MCF 10A (cell line): ENCODE measurements around the gene TPK1. TPM values are rescaled to one million over a fixed set of nuclear protein-coding genes. Genes with fewer than 3 reads are reported as not detected.

Source experiments
- BruUV-seq: library from RNA; stranded (reverse); fragments of 400-500 nt; replicated peaks from 2 replicates; lab custom pipeline; 2021; lab: Mats Ljungman, UMichigan
- CTCF ChIA-PET: fragments of 300-600 bp; sonication (Branson Sonifier 250); formaldehyde crosslinking; extraction: SDS; loops from one replicate; lab custom pipeline; 2021; ENCODE audit warnings: antibody characterized with exemption, inconsistent platforms; lab: Yijun Ruan, JAX
- POLR2A ChIA-PET: fragments of 300-600, 350-650 bp; sonication (Branson Sonifier 250); formaldehyde crosslinking; extraction: SDS; loops from one replicate; lab custom pipeline; 2020; ENCODE audit warnings: antibody characterized with exemption, inconsistent platforms; lab: Yijun Ruan, JAX
- DNase-seq: peaks from one replicate; pipeline ENCODE4 v3.0.0-alpha.2; 2018; ENCODE audit not compliant: unreplicated experiment
- H3K27ac Mint-ChIP-seq: one replicate; pipeline ENCODE4 v1.8.0; 2022; ENCODE audit warnings: mild to moderate bottlenecking, low read depth, mixed read lengths; ENCODE audit not compliant: unreplicated experiment
- H3K27me3 Mint-ChIP-seq: one replicate; pipeline ENCODE4 v1.8.0; 2022; ENCODE audit warnings: mixed read lengths; ENCODE audit not compliant: insufficient read depth, unreplicated experiment
- H3K36me3 Mint-ChIP-seq: one replicate; pipeline ENCODE4 v1.8.0; 2022; ENCODE audit warnings: mild to moderate bottlenecking, moderate library complexity, mixed read lengths; ENCODE audit not compliant: insufficient read depth, unreplicated experiment
- H3K4me1 Mint-ChIP-seq: one replicate; pipeline ENCODE4 v1.8.0; 2022; ENCODE audit warnings: mixed read lengths; ENCODE audit not compliant: insufficient read depth, unreplicated experiment
- H3K4me3 Mint-ChIP-seq: one replicate; pipeline ENCODE4 v1.8.0; 2022; ENCODE audit warnings: mild to moderate bottlenecking, moderate library complexity, mixed read lengths; ENCODE audit not compliant: unreplicated experiment
- H3K9me3 Mint-ChIP-seq: one replicate; pipeline ENCODE4 v1.8.0; 2022; ENCODE audit warnings: mixed read lengths; ENCODE audit not compliant: unreplicated experiment
- CTCF ChIP-seq: fragments of 200-600 bp; IDR thresholded peaks from one replicate; pipeline ENCODE4 v1.8.0; 2022; ENCODE audit warnings: antibody characterized with exemption, mild to moderate bottlenecking; ENCODE audit not compliant: unreplicated experiment
- intact Hi-C: fragments of 100-400 bp; cut with micrococcal nuclease; formaldehyde crosslinking; loops from 2 replicates; pipeline ENCODE4 v1.14.1; 2022
- total RNA-seq: library from RNA; stranded (reverse); gene quantifications from 2 replicates; pipeline ENCODE4 v1.2.3, GENCODE V29; 2022

The TPK1 gene
- total RNA-seq, 1 experiment from 2014 or later = 8.8 TPM

GRCh38 chr7:144827621-144828020 lies 8.2 kb downstream of the TPK1 start:
- peak; percentile 38 for DNase-seq
- H3K4me3 Mint-ChIP-seq = no peak overlapping the region
- POLR2A ChIA-PET = interaction anchor here (2.8 kb wide), 1 partner anchor 8 kb away, joined by 11 read pairs; the partner anchor contains the start of gene TPK1
- H3K36me3 Mint-ChIP-seq = no peaks in the 10 kb centered on the region
- peaks cover 8% of the 10 kb centered on the region for H3K9me3 Mint-ChIP-seq
- H3K27me3 Mint-ChIP-seq = no peaks in the 10 kb centered on the region
- peaks cover 11% of the 10 kb centered on the region for H3K4me1 Mint-ChIP-seq
- CTCF ChIA-PET = interaction anchor here (0.5 to 0.9 kb wide), 2 partner anchors 40 to 88 kb away, joined by 3 to 4 read pairs; no protein-coding TSS in a partner anchor
- TF ChIP-seq CTCF = no peak
- no peak overlapping the region for H3K27ac Mint-ChIP-seq
- no TSS peak for BruUV-seq
- intact Hi-C loops = no loop called here

DNA sequence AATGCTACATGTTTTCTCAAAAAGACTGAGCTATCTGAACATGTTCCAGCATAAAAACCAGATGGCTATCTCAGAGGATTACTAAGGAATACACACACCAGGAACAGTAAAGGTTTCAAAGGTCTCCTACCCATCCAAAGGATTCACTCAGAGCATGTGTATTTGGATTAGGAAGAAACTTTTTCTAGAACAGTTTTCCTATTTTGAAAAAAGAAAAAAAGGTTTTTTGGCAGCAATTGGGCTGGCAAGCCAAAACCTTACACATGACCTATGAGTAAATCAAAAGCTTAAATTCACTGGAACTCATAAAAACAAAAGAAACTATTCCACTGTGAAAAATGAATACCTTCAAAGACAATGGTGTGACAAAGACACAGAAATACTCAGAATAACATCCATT lies 9.6 kb downstream of the TPK1 start:
- no peak for DNase-seq
- BruUV-seq = no TSS peak
- Mint-ChIP-seq H3K27me3 (no peaks in the 10 kb centered on the region), H3K27ac (no peak overlapping the region), H3K4me1 (peaks cover 11% of the 10 kb centered on the region), H3K4me3 (no peak overlapping the region), H3K36me3 (no peaks in the 10 kb centered on the region), H3K9me3 (peaks cover 8% of the 10 kb centered on the region)
- POLR2A ChIA-PET = interaction anchor here (0.6 to 2.8 kb wide), 3 partner anchors 9 to 21 kb away, joined by 3 to 11 read pairs (median 3); partner anchors contain the start of gene TPK1
- TF ChIP-seq CTCF = no peak
- CTCF ChIA-PET = no interaction called here
- intact Hi-C loops = no loop called here

DNA sequence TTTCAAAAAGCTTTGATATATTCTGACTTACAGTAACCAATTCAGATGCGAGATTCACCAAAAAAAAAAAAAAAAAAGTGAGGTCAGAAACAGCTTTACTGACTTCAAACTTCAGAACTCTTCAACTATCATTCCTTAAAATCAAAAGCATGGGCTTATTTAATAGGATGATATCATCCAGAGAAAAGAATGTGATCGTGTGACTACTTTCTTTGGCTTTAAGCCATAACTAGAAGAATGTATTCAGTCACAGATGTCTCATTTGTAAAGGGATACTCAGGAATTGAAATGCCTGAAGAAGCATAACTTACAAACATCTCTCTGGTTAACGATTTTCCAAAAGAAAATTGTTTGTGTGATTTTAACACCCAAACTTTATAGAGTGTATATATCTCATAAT lies 11.5 kb downstream of the TPK1 start:
- no TSS peak for BruUV-seq
- H3K27ac Mint-ChIP-seq = peak overlapping the region; percentile 35
- intact Hi-C loops = no loop called here
- H3K9me3 Mint-ChIP-seq = no peaks in the 10 kb centered on the region
- H3K27me3 Mint-ChIP-seq = no peaks in the 10 kb centered on the region
- DNase-seq = peak; percentile 60
- ChIA-PET CTCF (interaction anchor here (1.4 kb wide), 1 partner anchor 154 kb away, joined by 3 read pairs; no protein-coding TSS in a partner anchor), POLR2A (interaction anchor here (0.7 to 1.0 kb wide), 2 partner anchors 11 to 29 kb away, joined by 3 to 4 read pairs; no protein-coding TSS in a partner anchor)
- TF ChIP-seq CTCF = no peak
- H3K36me3 Mint-ChIP-seq = no peaks in the 10 kb centered on the region
- no peak overlapping the region for H3K4me3 Mint-ChIP-seq
- peaks cover 5% of the 10 kb centered on the region for H3K4me1 Mint-ChIP-seq

GRCh38 chr7:144822223-144822622 lies 13.6 kb downstream of the TPK1 start:
- no TSS peak for BruUV-seq
- peaks cover 5% of the 10 kb centered on the region for H3K4me1 Mint-ChIP-seq
- H3K36me3 Mint-ChIP-seq = no peaks in the 10 kb centered on the region
- no peak overlapping the region for H3K4me3 Mint-ChIP-seq
- no peaks in the 10 kb centered on the region for H3K9me3 Mint-ChIP-seq
- ChIA-PET POLR2A (interaction anchor here (0.7 to 1.6 kb wide), 2 partner anchors 13 to 42 kb away, joined by 3 to 4 read pairs; no protein-coding TSS in a partner anchor), CTCF (interaction anchor here (0.5 to 1.2 kb wide), 4 partner anchors 9 to 152 kb away, joined by 3 read pairs; no protein-coding TSS in a partner anchor)
- no peak for DNase-seq
- H3K27me3 Mint-ChIP-seq = no peaks in the 10 kb centered on the region
- intact Hi-C loops = no loop called here
- no peak overlapping the region for H3K27ac Mint-ChIP-seq
- no peak for TF ChIP-seq CTCF
